Neural cell (in vitro differentiated cells): ENCODE measurements around the gene SRD5A1. TPM values are rescaled to one million over a fixed set of nuclear protein-coding genes. Genes with fewer than 3 reads are reported as not detected.

Experiments used
- H2AFZ ChIP-seq: fragments of 200-600, 300-800 bp; sonication (generic), shearing (Covaris generic); 2 replicates; pipeline ENCODE4 v1.6.0; 2014; ENCODE audit warnings: low read depth, mild to moderate bottlenecking, antibody characterized with exemption, low read length, moderate library complexity
- H3F3A ChIP-seq: fragments of 200-600 bp; shearing (Covaris generic); 2 replicates; pipeline ENCODE4 v1.6.1; 2016; ENCODE audit warnings: mild to moderate bottlenecking, moderate library complexity, mixed read lengths, antibody characterized with exemption, low read length; ENCODE audit not compliant: insufficient read depth, poor library complexity, severe bottlenecking
- H3K27ac ChIP-seq: fragments of 200-600, 300-800 bp; sonication (generic), shearing (Covaris generic); 2 replicates; pipeline ENCODE4 v1.5.1; 2014; ENCODE audit warnings: mild to moderate bottlenecking, low read length, moderate library complexity
- H3K27me3 ChIP-seq: fragments of 300-800, 200-600 bp; sonication (generic), shearing (Covaris generic); 2 replicates; pipeline ENCODE4 v1.6.0; 2014; ENCODE audit warnings: mild to moderate bottlenecking, low read depth, low read length, moderate library complexity; ENCODE audit not compliant: insufficient read depth
- H3K36me3 ChIP-seq: fragments of 300-800, 200-600 bp; sonication (generic), shearing (Covaris generic); 2 replicates; pipeline ENCODE4 v1.5.1; 2014; ENCODE audit warnings: mild to moderate bottlenecking, antibody characterized with exemption, low read length, moderate library complexity; ENCODE audit not compliant: insufficient read depth
- H3K4me2 ChIP-seq: fragments of 300-800, 200-600 bp; sonication (generic), shearing (Covaris generic); 2 replicates; pipeline ENCODE4 v1.6.0; 2014; ENCODE audit warnings: mild to moderate bottlenecking, low read length
- H3K4me3 ChIP-seq: fragments of 300-800, 200-600 bp; sonication (generic), shearing (Covaris generic); 2 replicates; pipeline ENCODE4 v1.5.1; 2014; ENCODE audit warnings: mild to moderate bottlenecking, low read length, moderate library complexity
- H3K79me2 ChIP-seq: fragments of 200-600 bp; shearing (Covaris generic); replicated peaks from 2 replicates; pipeline ENCODE4 v1.6.0; 2014; ENCODE audit warnings: mild to moderate bottlenecking, low read length, moderate library complexity; ENCODE audit not compliant: insufficient read depth
- H3K9ac ChIP-seq: fragments of 300-800, 200-600 bp; sonication (generic), shearing (Covaris generic); 2 replicates; pipeline ENCODE4 v1.6.1; 2016; ENCODE audit warnings: mild to moderate bottlenecking, low read length, mixed read lengths
- H3K9me2 ChIP-seq: fragments of 200-600 bp; shearing (Covaris generic); 2 replicates; pipeline ENCODE4 v1.6.1; 2016; ENCODE audit warnings: mild to moderate bottlenecking, low read length, mixed read lengths; ENCODE audit not compliant: insufficient read depth
- H3K9me3 ChIP-seq: fragments of 200-600, 300-800 bp; sonication (generic), shearing (Covaris generic); 2 replicates; pipeline ENCODE4 v1.6.1; 2016; ENCODE audit warnings: mild to moderate bottlenecking, mixed run types, low read length, moderate library complexity, mixed read lengths
- H4K20me1 ChIP-seq: fragments of 200-600 bp; shearing (Covaris generic); 2 replicates; pipeline ENCODE4 v1.6.1; 2016; ENCODE audit warnings: mild to moderate bottlenecking, mixed run types; ENCODE audit not compliant: insufficient read depth
- CTCF ChIP-seq: fragments of 450-650 bp; IDR thresholded peaks from 2 replicates; pipeline ENCODE4 v1.5.1; 2014; ENCODE audit warnings: antibody characterized with exemption, mild to moderate bottlenecking, moderate library complexity; ENCODE audit not compliant: poor library complexity, severe bottlenecking
- EP300 ChIP-seq: fragments of 450-650 bp; conservative IDR thresholded peaks from 2 replicates; pipeline ENCODE4 v1.6.1; 2014; ENCODE audit warnings: antibody characterized with exemption, mild to moderate bottlenecking, moderate library complexity; ENCODE audit not compliant: poor library complexity, severe bottlenecking
- EZH2 ChIP-seq: fragments of 200-600, 300-800 bp; shearing (Covaris generic), sonication (generic); IDR thresholded peaks from 2 replicates; pipeline ENCODE4 v1.6.1; 2014; ENCODE audit warnings: antibody characterized with exemption, low read length, borderline replicate concordance, mild to moderate bottlenecking; ENCODE audit not compliant: insufficient read depth, poor library complexity, severe bottlenecking
- MXI1 ChIP-seq: fragments of 450-650 bp; conservative IDR thresholded peaks from 2 replicates; pipeline ENCODE4 v1.6.1; 2014; ENCODE audit warnings: antibody characterized with exemption, mild to moderate bottlenecking; ENCODE audit not compliant: poor library complexity, severe bottlenecking
- POLR2AphosphoS5 ChIP-seq: IDR thresholded peaks from 2 replicates; pipeline ENCODE4 v1.6.1; 2012
- REST ChIP-seq: IDR thresholded peaks from 2 replicates; pipeline ENCODE4 v1.6.1; 2012; ENCODE audit warnings: borderline replicate concordance
- SMC3 ChIP-seq: fragments of 450-650 bp; conservative IDR thresholded peaks from 2 replicates; pipeline ENCODE4 v1.6.1; 2014; ENCODE audit warnings: antibody characterized with exemption, mild to moderate bottlenecking, moderate library complexity; ENCODE audit not compliant: poor library complexity
- polyA minus RNA-seq: library from RNA; depleted of rRNA, polyadenylated mRNA; stranded (reverse); fragments of >200 nt; gene quantifications from 2 replicates; pipeline ENCODE4 v1.2.3, GENCODE V29; 2014
- polyA plus RNA-seq: library from polyadenylated mRNA; depleted of rRNA; stranded (reverse); fragments of >200 nt; gene quantifications from 2 replicates; pipeline ENCODE4 v1.2.3, GENCODE V29; 2014

SRD5A1 gene, protein sequence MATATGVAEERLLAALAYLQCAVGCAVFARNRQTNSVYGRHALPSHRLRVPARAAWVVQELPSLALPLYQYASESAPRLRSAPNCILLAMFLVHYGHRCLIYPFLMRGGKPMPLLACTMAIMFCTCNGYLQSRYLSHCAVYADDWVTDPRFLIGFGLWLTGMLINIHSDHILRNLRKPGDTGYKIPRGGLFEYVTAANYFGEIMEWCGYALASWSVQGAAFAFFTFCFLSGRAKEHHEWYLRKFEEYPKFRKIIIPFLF
- polyA plus RNA-seq, result 122 and 123 TPM in 2 replicates
- polyA minus RNA-seq, result 39.2 and 43.9 TPM in 2 replicates

- H3K4me3 ChIP-seq, result peak within 1 kb of the TSS; percentile 96
- no peaks in the 10 kb centered on the region for H4K20me1 ChIP-seq
- H2AFZ ChIP-seq, result peak within 1 kb of the TSS; percentile 76
- H3K79me2 ChIP-seq, result peaks cover 38% of the 10 kb centered on the region
- peak within 1 kb of the TSS; percentile 78 for H3K4me2 ChIP-seq
- H3F3A ChIP-seq, result no peaks in the 10 kb centered on the region
- H3K9me2 ChIP-seq, result no peaks in the 10 kb centered on the region
- H3K36me3 ChIP-seq, result no peaks in the 10 kb centered on the region
- TF ChIP-seq SMC3 (peak; percentile 49), REST (no peak), POLR2AphosphoS5 (peak; percentile 44), MXI1 (peak; percentile 98)
- H3K9me3 ChIP-seq, result no peaks in the 10 kb centered on the region
- H3K27ac ChIP-seq, result peak within 1 kb of the TSS; percentile 84
- peak within 1 kb of the TSS; percentile 73 for H3K9ac ChIP-seq
- no peaks in the 10 kb centered on the region for H3K27me3 ChIP-seq
Observed at GRCh38 chr5:6632888-6633468, at the start of gene SRD5A1, which contains the start of gene NSUN2. Gene SRD5A1 (plus strand): TSS chr5:6633440. CDS start chr5:6633577, 137 bp downstream. Gene NSUN2 (minus strand): TSS chr5:6633044. CDS start chr5:6632979, 65 bp downstream.

DNA sequence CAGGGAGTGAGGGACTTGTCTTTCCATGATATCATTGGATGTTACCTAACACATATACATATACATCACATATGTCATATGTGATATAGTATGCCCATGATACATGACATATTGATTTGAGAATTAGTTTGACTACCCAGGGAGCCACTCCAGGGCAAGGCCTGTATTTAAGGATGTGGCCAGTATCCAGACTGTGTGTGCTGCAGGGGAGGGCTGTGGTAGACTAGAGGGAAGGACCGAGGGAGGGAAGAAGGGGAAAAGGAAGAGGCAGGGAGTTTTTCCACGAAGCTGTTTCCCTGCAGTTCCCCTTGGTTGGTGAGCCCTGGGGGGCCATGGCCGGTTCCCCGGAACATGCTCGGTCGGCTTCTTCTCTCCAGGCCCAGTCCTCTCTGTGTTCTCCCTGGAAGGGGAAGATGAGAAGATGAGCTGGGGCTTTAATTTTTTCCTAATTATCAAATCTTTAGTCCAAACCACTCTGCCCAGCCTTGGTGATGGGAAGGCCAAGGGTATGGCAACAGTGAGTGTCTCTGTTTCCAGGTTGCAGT is 49.1 kb upstream of the SRD5A1 start:
- H3K27me3 ChIP-seq, result peaks cover 17% of the 10 kb centered on the region
- H3K9me3 ChIP-seq, result no peaks in the 10 kb centered on the region
- H3K9me2 ChIP-seq, result no peaks in the 10 kb centered on the region
- H2AFZ ChIP-seq, result no peak overlapping the region
- no peak overlapping the region for H3K9ac ChIP-seq
- no peaks in the 10 kb centered on the region for H3K79me2 ChIP-seq
- H3K27ac ChIP-seq, result no peak overlapping the region
- no peaks in the 10 kb centered on the region for H3F3A ChIP-seq
- TF ChIP-seq EZH2 (no peak), EP300 (no peak), CTCF (no peak), POLR2AphosphoS5 (no peak)
- no peak overlapping the region for H3K4me2 ChIP-seq
- H4K20me1 ChIP-seq, result no peaks in the 10 kb centered on the region
- no peak overlapping the region for H3K4me3 ChIP-seq
- no peaks in the 10 kb centered on the region for H3K36me3 ChIP-seq
